Trophoblast cell (in vitro differentiated cells and primary cell): ENCODE measurements around the gene TASOR.
"Not testable (repeated sequence)": the region's sequence is repeated elsewhere in the genome, so short reads cannot be mapped to it uniquely, and the experiment has no call there.

Experiments used
- DNase-seq, 2 donors: peaks; one replicate each; pipeline ENCODE4 v3.0.0-alpha.2; 2016
- H2AFZ ChIP-seq: 2 replicates; pipeline ENCODE4 v1.6.1; 2013; ENCODE audit warnings: low read length, moderate library complexity, mild to moderate bottlenecking; ENCODE audit not compliant: insufficient read depth, poor library complexity
- H2AK5ac ChIP-seq: 2 replicates; pipeline ENCODE4 v1.6.1; 2013; ENCODE audit warnings: mild to moderate bottlenecking, low read length
- H2BK120ac ChIP-seq: 2 replicates; pipeline ENCODE4 v1.6.1; 2013; ENCODE audit warnings: low read length, mild to moderate bottlenecking, moderate library complexity; ENCODE audit not compliant: insufficient read depth, poor library complexity
- H2BK12ac ChIP-seq: 2 replicates; pipeline ENCODE4 v1.6.1; 2013; ENCODE audit warnings: mild to moderate bottlenecking, low read length, moderate library complexity
- H2BK5ac ChIP-seq: 2 replicates; pipeline ENCODE4 v1.6.1; 2013; ENCODE audit warnings: low read length, low read depth, moderate library complexity, mild to moderate bottlenecking; ENCODE audit not compliant: poor library complexity
- H3K14ac ChIP-seq: 2 replicates; pipeline ENCODE4 v1.6.1; 2013; ENCODE audit warnings: mild to moderate bottlenecking, low read length
- H3K18ac ChIP-seq: 2 replicates; pipeline ENCODE4 v1.6.1; 2013; ENCODE audit warnings: mild to moderate bottlenecking, low read length
- H3K23ac ChIP-seq: 2 replicates; pipeline ENCODE4 v1.6.1; 2013; ENCODE audit warnings: low read length
- H3K27ac ChIP-seq: 2 replicates; pipeline ENCODE4 v1.5.1; 2013; ENCODE audit warnings: low read depth, mild to moderate bottlenecking, inconsistent platforms, low read length, moderate library complexity
- H3K27me3 ChIP-seq: 2 replicates; pipeline ENCODE4 v1.6.1; 2013; ENCODE audit warnings: inconsistent platforms, mild to moderate bottlenecking, low read length, moderate library complexity; ENCODE audit not compliant: insufficient read depth
- H3K36me3 ChIP-seq, 2 experiments: 1 replicate in 1 of 2; 2 replicates in 1 of 2; pipeline ENCODE4 v1.6.1; 2013; ENCODE audit warnings: low read length in 2 of 2, mild to moderate bottlenecking in 2 of 2, moderate library complexity in 1 of 2; ENCODE audit not compliant: insufficient read depth in 2 of 2, control insufficient read depth in 1 of 2
- H3K4ac ChIP-seq: 2 replicates; pipeline ENCODE4 v1.6.1; 2013; ENCODE audit warnings: low read depth, mild to moderate bottlenecking, low read length, moderate library complexity
- H3K4me1 ChIP-seq, 2 experiments: 1 replicate in 1 of 2; 2 replicates in 1 of 2; pipeline ENCODE4 v1.6.1; 2013; ENCODE audit warnings: low read length in 2 of 2, mild to moderate bottlenecking in 2 of 2, moderate library complexity in 1 of 2; ENCODE audit not compliant: insufficient read depth in 2 of 2, control insufficient read depth in 1 of 2
- H3K4me2 ChIP-seq: 2 replicates; pipeline ENCODE4 v1.6.1; 2013; ENCODE audit warnings: inconsistent platforms, mild to moderate bottlenecking, low read length, moderate library complexity
- H3K4me3 ChIP-seq: 2 replicates; pipeline ENCODE4 v1.5.1; 2013; ENCODE audit warnings: mild to moderate bottlenecking, low read depth, low read length, inconsistent platforms
- H3K79me1 ChIP-seq: one replicate; pipeline ENCODE4 v1.6.1; 2013; ENCODE audit warnings: low read length
- H3K79me2 ChIP-seq: 2 replicates; pipeline ENCODE4 v1.6.1; 2013; ENCODE audit warnings: low read length, mild to moderate bottlenecking; ENCODE audit not compliant: control insufficient read depth, insufficient read depth, poor library complexity
- H3K9ac ChIP-seq: 2 replicates; pipeline ENCODE4 v1.6.1; 2013; ENCODE audit warnings: mild to moderate bottlenecking, low read length
- H3K9me3 ChIP-seq: 2 replicates; pipeline ENCODE4 v1.6.1; 2013; ENCODE audit warnings: low read depth, mild to moderate bottlenecking, control low read depth, inconsistent platforms, low read length; ENCODE audit not compliant: insufficient read depth
- H4K12ac ChIP-seq: 2 replicates; pipeline ENCODE4 v1.6.1; 2013; ENCODE audit warnings: low read depth, mild to moderate bottlenecking, low read length, moderate library complexity
- H4K8ac ChIP-seq: 2 replicates; pipeline ENCODE4 v1.6.1; 2013; ENCODE audit warnings: low read depth, mild to moderate bottlenecking, low read length, moderate library complexity
- H4K91ac ChIP-seq: one replicate; pipeline ENCODE4 v1.6.1; 2013; ENCODE audit warnings: low read depth, mild to moderate bottlenecking, low read length, moderate library complexity
- WGBS: extraction: QIAGEN DNeasy Blood & Tissue Kit; methylation state at CpG from one replicate; pipeline ENCODE4 v1.1.7; 2013; ENCODE audit warnings: missing lambda C conversion rate; ENCODE audit not compliant: insufficient read length, insufficient coverage; ENCODE audit errors: extremely low coverage; 5-methylcytosine and 5-hydroxymethylcytosine counted together

The TASOR gene

GRCh38 chr3:56724676-56725075 lies 41.6 kb upstream of the TASOR start:
- no peak overlapping the region for H3K4ac ChIP-seq
- no peaks in the 10 kb centered on the region for H3K79me1 ChIP-seq
- H2BK5ac ChIP-seq, result no peak overlapping the region
- no peak overlapping the region for H3K4me3 ChIP-seq
- H4K91ac ChIP-seq, result no peak overlapping the region
- H3K23ac ChIP-seq, result no peak overlapping the region
- no peak overlapping the region for H3K4me2 ChIP-seq
- no peaks in the 10 kb centered on the region for H3K4me1 ChIP-seq
- H3K27me3 ChIP-seq, result no peaks in the 10 kb centered on the region
- no peak overlapping the region for H2BK12ac ChIP-seq
- H2AFZ ChIP-seq, result no peak overlapping the region
- peaks cover 3 to 6% of the 10 kb centered on the region in 2 experiments for H3K36me3 ChIP-seq
- H4K8ac ChIP-seq, result no peak overlapping the region
- H3K9ac ChIP-seq, result no peak overlapping the region
- H3K14ac ChIP-seq, result no peak overlapping the region
- no peak overlapping the region for H2AK5ac ChIP-seq
- H3K9me3 ChIP-seq, result no peaks in the 10 kb centered on the region
- no peaks in the 10 kb centered on the region for H3K79me2 ChIP-seq
- H2BK120ac ChIP-seq, result no peak overlapping the region
- DNase-seq, result peak in 1 of 2 donors; percentile 3
- no peak overlapping the region for H4K12ac ChIP-seq
- WGBS, result no CpG with 5 or more reads among the region's 3 CpGs
- H3K27ac ChIP-seq, result no peak overlapping the region
- H3K18ac ChIP-seq, result no peak overlapping the region

DNA sequence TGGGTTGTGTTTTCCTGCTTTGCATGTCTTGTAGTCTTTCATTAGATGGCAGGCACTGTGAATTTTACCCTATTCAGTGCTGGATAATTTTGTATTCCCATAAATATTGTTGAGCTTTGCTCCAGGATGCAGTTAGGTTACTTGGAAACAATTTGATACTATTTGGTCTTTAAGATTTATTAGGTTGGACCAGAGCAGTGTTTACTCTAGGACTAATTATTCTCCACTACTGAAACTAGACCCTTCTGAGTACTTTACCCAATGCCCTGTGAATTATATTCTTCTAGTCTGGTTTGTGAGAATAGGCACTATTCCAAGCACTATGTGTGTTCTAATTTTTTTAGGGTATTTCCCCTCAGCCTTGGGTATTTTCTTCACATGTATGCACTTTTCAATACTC lies 37.8 kb upstream of the TASOR start:
- H3K79me2 ChIP-seq, result no peaks in the 10 kb centered on the region

DNA sequence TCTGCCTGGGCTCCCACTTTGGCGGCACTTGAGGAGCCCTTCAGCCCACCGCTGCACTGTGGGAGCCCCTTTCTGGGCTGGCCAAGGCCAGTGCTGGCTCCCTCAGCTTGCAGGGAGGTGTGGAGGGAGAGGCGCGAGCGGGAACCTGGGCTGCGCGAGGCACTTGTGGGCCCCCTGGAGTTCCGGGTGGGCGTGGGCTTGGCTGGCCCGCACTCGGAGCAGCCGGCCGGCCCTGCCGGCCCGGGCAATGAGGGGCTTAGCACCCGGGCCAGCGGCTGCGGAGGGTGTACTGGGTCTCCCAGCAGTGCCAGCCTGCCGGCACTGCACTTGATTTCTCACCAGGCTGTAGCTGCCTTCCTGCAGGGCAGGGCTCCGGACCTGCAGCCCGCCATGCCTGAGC lies 35.7 kb upstream of the TASOR start:
- not testable (repeated sequence) for H2AFZ ChIP-seq
- WGBS, result no CpG with 5 or more reads among the region's 21 CpGs

More for the DNA sequence above, 37.8 kb upstream of the TASOR start:
- DNase-seq, result no peak
- Histone ChIP-seq H3K14ac (no peak overlapping the region), H3K27ac (no peak overlapping the region), H3K36me3 (no peaks in the 10 kb centered on the region), H3K4me1 (no peaks in the 10 kb centered on the region), H4K8ac (no peak overlapping the region), H4K12ac (no peak overlapping the region), H3K9ac (no peak overlapping the region), H4K91ac (no peak overlapping the region), H3K23ac (no peak overlapping the region), H3K4ac (no peak overlapping the region), H3K4me3 (no peak overlapping the region), H3K4me2 (no peak overlapping the region), H3K27me3 (no peaks in the 10 kb centered on the region), H2AK5ac (no peak overlapping the region), H2AFZ (no peak overlapping the region), H2BK5ac (no peak overlapping the region), H2BK12ac (no peak overlapping the region), H3K18ac (no peak overlapping the region), H2BK120ac (no peak overlapping the region), H3K9me3 (no peaks in the 10 kb centered on the region), H3K79me1 (no peaks in the 10 kb centered on the region)

GRCh38 chr3:56711344-56711743 lies 28.3 kb upstream of the TASOR start:
- WGBS, result no CpG with 5 or more reads among the region's 2 CpGs
- no peaks in the 10 kb centered on the region for H3K36me3 ChIP-seq

More for the DNA sequence above, 35.7 kb upstream of the TASOR start:
- H3K9me3 ChIP-seq, DNase-seq, H3K27ac ChIP-seq, H3K36me3 ChIP-seq, H4K91ac ChIP-seq, H3K79me1 ChIP-seq, H3K4me3 ChIP-seq, H3K23ac ChIP-seq, H3K9ac ChIP-seq, H3K4me1 ChIP-seq, H2BK12ac ChIP-seq, H2BK5ac ChIP-seq, H3K79me2 ChIP-seq, H3K4me2 ChIP-seq, H2AK5ac ChIP-seq, H3K4ac ChIP-seq, H3K27me3 ChIP-seq, H4K8ac ChIP-seq, H4K12ac ChIP-seq, H2BK120ac ChIP-seq, H3K14ac ChIP-seq, H3K18ac ChIP-seq: not testable (repeated sequence)

More at GRCh38 chr3:56711344-56711743, 28.3 kb upstream of the TASOR start:
- Histone ChIP-seq H2AFZ (no peak overlapping the region), H2AK5ac (no peak overlapping the region), H4K8ac (no peak overlapping the region), H3K27me3 (no peaks in the 10 kb centered on the region), H3K4ac (no peak overlapping the region), H2BK120ac (no peak overlapping the region), H3K4me3 (no peak overlapping the region), H3K18ac (no peak overlapping the region), H3K9me3 (no peaks in the 10 kb centered on the region), H3K14ac (no peak overlapping the region), H3K79me1 (no peaks in the 10 kb centered on the region), H2BK12ac (no peak overlapping the region), H3K9ac (no peak overlapping the region), H4K12ac (no peak overlapping the region), H4K91ac (no peak overlapping the region), H2BK5ac (no peak overlapping the region), H3K23ac (no peak overlapping the region), H3K79me2 (no peaks in the 10 kb centered on the region), H3K4me2 (no peak overlapping the region), H3K4me1 (no peaks in the 10 kb centered on the region), H3K27ac (no peak overlapping the region)
- no peak for DNase-seq
